GM18867 (cell line): ENCODE data around the gene LPAR1.

Experiments
- ATAC-seq: cut with Tn5 transposase; IDR thresholded peaks from one replicate; pipeline ENCODE4 v1.9.1; 2021; ENCODE audit warnings: mild to moderate bottlenecking, moderate library complexity; ENCODE audit not compliant: unreplicated experiment

LPAR1 gene

GRCh38 chr9:110967196-110967595 is 71.1 kb downstream of the LPAR1 start:
- ATAC-seq = no peak

- ATAC-seq = no peak
Measured at GRCh38 chr9:110960288-110960687, 78.0 kb downstream of the LPAR1 start.

DNA sequence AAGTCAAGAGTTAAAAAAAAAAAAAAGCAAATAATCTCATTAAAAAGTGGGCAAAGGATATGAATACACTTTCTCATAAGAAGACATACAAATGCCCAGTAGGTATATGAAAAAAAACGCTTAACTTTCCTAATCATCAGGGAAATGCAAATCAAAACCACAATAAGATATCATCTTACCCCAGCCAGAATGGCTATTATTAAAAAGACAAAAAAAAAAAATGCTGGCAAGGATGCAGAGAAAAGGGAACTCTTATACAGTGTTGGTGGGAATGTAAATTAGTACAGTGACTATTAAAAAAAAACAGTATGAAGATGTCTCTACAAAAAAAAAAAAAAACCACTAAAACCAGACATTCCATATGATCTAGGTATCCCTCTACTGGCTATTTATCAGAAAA is 79.4 kb downstream of the LPAR1 start:
- no peak for ATAC-seq

GRCh38 chr9:110954822-110955291 is 83.4 kb downstream of the LPAR1 start:
- peak; percentile 75 for ATAC-seq

DNA sequence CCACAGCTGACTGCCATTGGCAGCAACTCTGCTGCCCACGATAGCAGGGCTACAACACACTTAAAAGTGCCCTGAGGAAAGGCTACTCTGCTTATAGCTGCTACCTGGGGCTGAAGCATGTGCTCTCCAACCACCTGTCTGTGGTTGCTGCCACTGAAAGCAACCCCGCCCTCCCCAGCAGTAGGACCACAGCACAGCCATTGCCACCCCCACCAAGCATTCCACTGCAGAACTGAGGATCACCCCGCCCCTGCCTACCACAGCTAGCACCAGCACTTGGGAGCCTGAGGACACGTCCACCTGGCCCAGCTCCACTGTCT is 85.8 kb downstream of the LPAR1 start:
- no peak for ATAC-seq

DNA sequence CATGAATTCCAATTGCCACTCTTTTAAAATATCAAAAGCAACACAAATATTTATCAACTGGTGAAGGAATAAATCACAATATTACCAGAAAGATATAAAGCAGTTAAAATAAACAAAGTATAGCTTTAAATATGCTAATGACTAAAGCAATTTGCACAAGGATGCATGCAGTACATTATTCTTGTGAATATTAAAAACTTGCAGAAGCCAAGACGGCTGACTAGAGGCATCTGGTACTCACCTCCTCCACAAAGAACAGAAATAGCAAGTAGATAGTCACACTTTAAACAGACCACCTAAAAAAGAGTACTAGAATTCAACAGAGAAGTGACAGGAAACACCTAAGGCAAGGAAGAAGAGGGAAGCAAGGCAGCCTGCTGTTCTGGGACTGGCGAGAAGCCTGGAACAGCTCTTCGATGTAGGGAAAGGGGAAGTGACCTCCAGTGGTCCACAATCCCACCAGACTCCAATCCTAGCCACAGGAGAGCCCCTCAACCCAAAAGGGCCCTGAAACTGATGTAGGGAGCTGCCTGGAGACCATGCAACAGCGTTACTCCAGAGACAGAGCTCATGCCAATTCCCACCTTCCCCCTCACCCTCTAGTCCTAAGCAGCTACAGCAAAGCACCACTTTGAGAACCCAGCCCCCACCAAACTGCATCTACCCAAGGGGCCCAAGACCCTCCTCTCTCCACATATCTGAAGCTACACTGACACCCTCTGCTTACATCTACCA is 86.3 kb downstream of the LPAR1 start:
- ATAC-seq = no peak

DNA sequence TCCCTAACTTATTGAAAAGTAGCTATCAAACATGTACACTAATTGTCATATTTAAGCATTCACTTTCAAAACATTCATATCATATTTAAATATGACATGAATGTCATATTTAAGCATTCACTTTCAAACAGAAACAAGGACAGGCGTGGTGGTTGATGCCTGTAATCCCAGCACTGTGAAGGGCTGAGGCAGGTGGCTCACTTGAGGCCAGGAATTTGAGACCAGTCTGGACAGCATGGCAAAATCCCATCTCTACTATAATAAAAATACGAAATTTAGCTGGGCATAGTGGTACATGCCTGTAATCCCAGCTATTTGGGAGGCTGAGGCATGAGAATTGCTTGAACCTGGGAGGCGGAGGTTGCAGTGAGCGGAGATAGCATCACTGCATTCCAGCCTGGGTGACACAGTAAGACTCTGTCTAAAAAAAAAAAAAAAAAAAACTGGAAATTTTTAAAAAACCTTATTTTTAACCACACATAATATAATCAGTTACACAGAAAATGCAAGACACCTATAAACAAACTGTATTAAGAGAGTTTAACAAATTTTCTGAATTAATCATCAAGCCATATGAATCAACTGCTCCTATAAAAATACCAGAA is 88.1 kb downstream of the LPAR1 start:
- ATAC-seq = no peak

DNA sequence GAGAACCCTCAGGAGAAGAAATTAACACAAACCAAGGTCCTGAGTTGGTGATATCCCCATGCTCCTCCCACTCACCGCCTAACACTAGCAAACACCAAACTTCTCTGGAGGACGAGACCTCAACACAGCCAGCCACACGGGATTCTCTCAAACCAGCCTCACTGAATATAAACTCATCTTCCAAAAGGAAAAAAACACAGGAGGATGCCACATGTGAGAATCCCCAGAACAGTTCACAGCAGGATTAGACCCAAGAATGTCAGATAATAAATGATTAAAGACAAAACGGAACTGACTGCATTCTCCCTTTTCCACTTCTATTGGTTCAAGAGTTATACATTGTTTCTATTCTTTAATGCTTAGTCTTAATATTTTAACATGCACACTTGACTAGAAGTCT is 89.2 kb downstream of the LPAR1 start:
- no peak for ATAC-seq

GRCh38 chr9:110947491-110948044 is 90.7 kb downstream of the LPAR1 start:
- ATAC-seq = no peak

DNA sequence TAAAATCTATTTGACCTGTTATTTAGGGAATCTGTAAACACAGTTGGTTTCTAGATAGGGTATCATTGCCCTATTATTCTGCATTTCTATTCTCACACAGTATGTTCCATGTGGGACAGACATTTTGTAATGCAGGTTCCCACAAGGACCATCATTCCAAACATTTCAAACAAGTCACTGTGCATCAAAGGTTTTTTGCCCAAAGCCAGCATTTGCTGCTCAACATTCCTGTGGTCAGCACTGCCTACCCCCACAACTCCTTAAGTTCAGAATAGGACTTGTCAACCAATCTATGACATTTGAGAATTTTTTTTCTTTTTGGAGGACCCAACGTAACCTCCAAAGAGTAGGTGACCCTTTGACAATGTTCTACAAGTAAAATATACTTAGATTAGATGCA is 95.7 kb downstream of the LPAR1 start:
- ATAC-seq = no peak

DNA sequence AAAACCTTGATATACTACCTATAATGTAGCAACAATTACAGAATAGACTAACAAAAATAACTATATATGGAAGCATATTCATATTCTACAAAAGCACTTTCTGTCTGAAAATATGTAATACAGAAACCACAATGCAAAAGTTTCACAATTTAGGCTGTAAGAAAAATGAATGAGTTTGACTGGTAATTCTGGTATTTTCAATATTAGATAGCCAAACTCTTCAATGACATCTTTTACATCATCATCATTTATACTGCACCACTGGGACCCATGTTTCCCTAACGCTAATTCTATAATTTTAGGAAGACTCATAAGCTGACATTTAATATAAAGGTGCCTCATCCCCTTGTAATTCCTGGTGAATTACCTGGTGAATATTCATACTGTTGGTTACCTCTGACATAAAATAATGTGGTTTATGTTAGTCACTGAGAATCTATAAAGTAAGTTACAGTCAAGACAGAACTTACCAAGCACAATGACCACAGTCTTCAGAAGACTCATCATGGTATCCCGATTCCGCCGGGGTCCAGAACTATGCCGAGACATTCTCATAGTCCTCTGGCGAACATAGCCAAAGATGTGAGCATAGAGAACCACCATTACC is 97.2 kb downstream of the LPAR1 start:
- ATAC-seq = no peak

GRCh38 chr9:110939573-110939972 is 98.7 kb downstream of the LPAR1 start:
- no peak for ATAC-seq

- no peak for ATAC-seq
Measured at GRCh38 chr9:110939047-110939446, 99.2 kb downstream of the LPAR1 start.

DNA sequence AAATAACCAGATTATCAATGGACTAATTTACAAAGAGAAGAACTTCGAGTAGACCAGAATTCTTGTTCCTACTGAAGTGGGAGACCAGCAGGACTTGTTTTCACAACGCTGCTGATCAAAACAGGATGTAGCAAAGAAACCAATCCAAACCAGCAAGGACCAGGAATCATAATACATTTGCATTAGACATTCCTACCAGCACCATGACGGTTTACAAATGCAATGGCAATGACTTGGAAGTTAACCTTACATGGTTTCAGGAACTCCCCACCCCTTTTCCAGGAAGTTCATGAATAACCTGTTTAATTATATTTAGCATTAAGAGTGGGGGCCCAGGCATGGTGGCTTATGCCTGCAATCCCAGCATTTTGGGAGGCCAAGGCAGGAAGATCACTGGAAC is 100.0 kb downstream of the LPAR1 start:
- ATAC-seq = no peak

GRCh38 chr9:110936719-110937452 is 101.4 kb downstream of the LPAR1 start:
- no peak for ATAC-seq

GRCh38 chr9:110936237-110936636 is 102.0 kb downstream of the LPAR1 start:
- no peak for ATAC-seq

- peak; percentile 51 for ATAC-seq
Measured at GRCh38 chr9:110935829-110936228, 102.4 kb downstream of the LPAR1 start.

GRCh38 chr9:110933350-110934001 is 104.8 kb downstream of the LPAR1 start:
- peak; percentile 81 for ATAC-seq

DNA sequence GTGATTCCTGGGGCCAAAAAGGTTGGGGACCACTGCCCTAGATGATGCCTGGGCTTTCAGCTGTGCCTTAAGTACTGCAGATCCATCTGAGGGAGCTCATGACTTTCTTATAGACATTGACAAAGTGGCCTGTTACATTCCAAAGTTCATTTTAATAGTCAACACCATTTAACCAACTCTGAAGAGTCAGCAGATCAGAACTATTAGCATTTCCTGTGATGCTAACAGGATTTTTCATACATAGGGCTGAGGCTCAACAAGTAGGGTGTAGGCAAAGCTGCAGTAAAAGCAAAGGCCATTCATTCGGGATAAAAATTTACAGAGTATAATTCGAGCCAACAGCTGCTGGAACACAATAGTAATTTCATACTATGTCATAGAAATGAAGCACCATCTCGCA is 105.4 kb downstream of the LPAR1 start:
- no peak for ATAC-seq

DNA sequence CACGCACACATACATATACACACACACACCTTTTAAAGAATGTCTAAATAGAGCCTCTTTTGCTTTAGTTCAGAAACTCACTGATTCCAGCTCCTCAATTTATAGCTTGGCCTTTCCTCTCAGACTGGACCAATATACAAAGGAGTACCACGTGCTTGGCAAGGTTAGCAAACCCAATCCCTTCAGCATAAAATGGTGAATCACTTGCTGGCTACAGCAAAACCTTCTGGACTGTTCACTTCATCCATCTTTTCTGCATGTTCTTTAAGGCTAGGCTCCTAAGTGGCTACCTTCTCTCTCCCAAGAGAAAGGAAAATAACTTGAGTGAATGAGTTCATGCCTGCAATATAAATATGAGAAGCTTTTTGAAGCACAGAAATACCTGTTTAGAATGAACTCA is 109.7 kb downstream of the LPAR1 start:
- ATAC-seq = no peak
